ENCODE measurements around the gene UNKL.

The UNKL gene

GRCh38 chr16:1326946-1327618 is 87.4 kb downstream of the UNKL start:
- DNase-seq (ENCODE audit: low read depth in 1 of 2, low spot score in 1 of 2) = no peak

- no peak for DNase-seq (ENCODE audit: low read depth in 1 of 2, low spot score in 1 of 2)
Observed at GRCh38 chr16:1326391-1326790, 88.1 kb downstream of the UNKL start.

- no peak for DNase-seq (ENCODE audit: low read depth in 1 of 2, low spot score in 1 of 2)
Observed at GRCh38 chr16:1325673-1326371, 88.7 kb downstream of the UNKL start.

GRCh38 chr16:1325261-1325660 is 89.2 kb downstream of the UNKL start:
- no peak for DNase-seq (ENCODE audit: low read depth in 1 of 2, low spot score in 1 of 2)

GRCh38 chr16:1324286-1324826 is 90.1 kb downstream of the UNKL start:
- no peak for DNase-seq (ENCODE audit: low read depth in 1 of 2, low spot score in 1 of 2)

GRCh38 chr16:1323296-1324239 is 90.9 kb downstream of the UNKL start:
- DNase-seq (ENCODE audit: low read depth in 1 of 2, low spot score in 1 of 2) = no peak

- no peak for DNase-seq (ENCODE audit: low read depth in 1 of 2, low spot score in 1 of 2)
Observed at GRCh38 chr16:1322407-1322806, 92.1 kb downstream of the UNKL start.

GRCh38 chr16:1320658-1321240 is 93.8 kb downstream of the UNKL start:
- DNase-seq (ENCODE audit: low read depth in 1 of 2, low spot score in 1 of 2) = no peak

- DNase-seq (ENCODE audit: low read depth in 1 of 2, low spot score in 1 of 2) = no peak
Observed at GRCh38 chr16:1320097-1320496, 94.4 kb downstream of the UNKL start.

GRCh38 chr16:1319041-1319440 is 95.5 kb downstream of the UNKL start:
- DNase-seq (ENCODE audit: low read depth in 1 of 2, low spot score in 1 of 2) = no peak

- no peak for DNase-seq (ENCODE audit: low read depth in 1 of 2, low spot score in 1 of 2)
Observed at GRCh38 chr16:1318268-1318545, 96.3 kb downstream of the UNKL start.

GRCh38 chr16:1317479-1318267 is 96.8 kb downstream of the UNKL start:
- no peak for DNase-seq (ENCODE audit: low read depth in 1 of 2, low spot score in 1 of 2)

- no peak for DNase-seq (ENCODE audit: low read depth in 1 of 2, low spot score in 1 of 2)
Observed at GRCh38 chr16:1316033-1316405, 98.5 kb downstream of the UNKL start.

GRCh38 chr16:1315081-1316032 is 99.1 kb downstream of the UNKL start:
- no peak for DNase-seq (ENCODE audit: low read depth in 1 of 2, low spot score in 1 of 2)

- DNase-seq (ENCODE audit: low read depth in 1 of 2, low spot score in 1 of 2) = no peak
Observed at GRCh38 chr16:1314399-1315068, 100.0 kb downstream of the UNKL start.

GRCh38 chr16:1313721-1314369 is 100.7 kb downstream of the UNKL start:
- DNase-seq (ENCODE audit: low read depth in 1 of 2, low spot score in 1 of 2) = no peak
